Thyroid gland (tissue), 4 donors: ENCODE measurements around the gene CDC20.

Experiments used
- CTCF ChIP-seq, 6 experiments: fragments of 200-600 bp in 3 of 6; fragments of 450-650 bp in 3 of 6; sonication (generic) in 3 of 6; IDR thresholded peaks; one replicate each; pipeline ENCODE4 v1.5.1; 2016 to 2019; ENCODE audit warnings: antibody characterized with exemption in 6 of 6, mild to moderate bottlenecking in 2 of 6, inconsistent platforms in 1 of 6, moderate library complexity in 1 of 6
- POLR2A ChIP-seq, 2 donors: fragments of 450-650 bp; IDR thresholded peaks; one replicate each; pipeline ENCODE4 v1.6.1; 2017; ENCODE audit warnings: antibody characterized with exemption in 2 of 2, mild to moderate bottlenecking in 2 of 2, moderate library complexity in 1 of 2

DNA sequence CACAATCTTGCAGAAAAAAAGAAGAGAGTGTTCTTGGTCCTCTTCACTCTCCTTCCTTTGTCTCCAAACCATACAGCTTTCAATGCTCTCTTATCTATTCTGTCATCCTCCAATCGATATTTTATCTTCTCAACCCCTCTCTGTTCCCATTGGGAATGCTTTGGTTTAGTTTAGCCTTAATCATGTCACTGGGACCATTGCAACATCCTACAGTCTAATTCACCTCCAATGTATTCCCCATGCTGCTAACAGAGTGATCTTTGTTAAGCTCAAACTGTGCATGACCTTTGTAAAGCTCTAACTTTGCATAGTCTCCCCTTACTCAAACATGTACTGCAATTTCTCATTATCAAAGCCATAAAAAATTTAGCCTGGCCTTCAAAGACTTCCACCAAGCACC lies 18.2 kb upstream of the CDC20 start:
- no peak for TF ChIP-seq CTCF (IDR thresholded peaks at IDR 0.05)
- TF ChIP-seq POLR2A (IDR thresholded peaks at IDR 0.05), result no peak
